Smooth muscle cell (in vitro differentiated cells): ENCODE data around the gene DICER1. TPM values are rescaled to one million over a fixed set of nuclear protein-coding genes. Genes with fewer than 3 reads are reported as not detected.

Experiments
- DNase-seq: peaks from one replicate; lab custom pipeline; 2025; ENCODE audit not compliant: unreplicated experiment; lab: John Stamatoyannopoulos, UW
- H2AFZ ChIP-seq: fragments of 200-600 bp; sonication (generic); 2 replicates; pipeline ENCODE4 v1.6.0; 2016; ENCODE audit warnings: antibody characterized with exemption, low read depth, mild to moderate bottlenecking
- H3F3A ChIP-seq: fragments of 200-600 bp; sonication (generic); 2 replicates; pipeline ENCODE4 v1.6.0; 2017; ENCODE audit warnings: antibody characterized with exemption, low read depth
- H3K27ac ChIP-seq: fragments of 200-600 bp; sonication (generic); 2 replicates; pipeline ENCODE4 v1.5.1; 2016; ENCODE audit warnings: low read depth, mild to moderate bottlenecking
- H3K27me3 ChIP-seq: fragments of 200-600 bp; sonication (generic); 2 replicates; pipeline ENCODE4 v1.6.1; 2016; ENCODE audit warnings: low read depth, mild to moderate bottlenecking
- H3K36me3 ChIP-seq: fragments of 200-600 bp; sonication (generic); 2 replicates; pipeline ENCODE4 v1.5.1; 2016; ENCODE audit warnings: low read depth
- H3K4me1 ChIP-seq: fragments of 200-600 bp; sonication (generic); 2 replicates; pipeline ENCODE4 v1.5.1; 2016; ENCODE audit warnings: low read depth
- H3K4me2 ChIP-seq: fragments of 200-600 bp; sonication (generic); 2 replicates; pipeline ENCODE4 v1.6.0; 2016; ENCODE audit warnings: mild to moderate bottlenecking
- H3K4me3 ChIP-seq: fragments of 200-600 bp; sonication (generic); 2 replicates; pipeline ENCODE4 v1.5.1; 2016; ENCODE audit warnings: mild to moderate bottlenecking
- H3K79me2 ChIP-seq: fragments of 200-600 bp; sonication (generic); 2 replicates; pipeline ENCODE4 v1.6.0; 2016; ENCODE audit warnings: low read depth, mild to moderate bottlenecking
- H3K9ac ChIP-seq: fragments of 200-600 bp; sonication (generic); 2 replicates; pipeline ENCODE4 v1.6.0; 2016; ENCODE audit warnings: low read depth
- H3K9me3 ChIP-seq: fragments of 200-600 bp; sonication (generic); replicated peaks from 2 replicates; pipeline ENCODE4 v1.5.1; 2016; ENCODE audit warnings: low read depth
- H4K20me1 ChIP-seq: fragments of 200-600 bp; sonication (generic); 2 replicates; pipeline ENCODE4 v1.6.0; 2016; ENCODE audit warnings: low read depth
- CTCF ChIP-seq: fragments of 200-600 bp; sonication (generic); IDR thresholded peaks from 2 replicates; pipeline ENCODE4 v1.5.1; 2017; ENCODE audit warnings: borderline replicate concordance, mild to moderate bottlenecking, antibody characterized with exemption; ENCODE audit not compliant: insufficient read depth, poor library complexity, severe bottlenecking
- WGBS: methylation state at CpG from one replicate; pipeline ENCODE4 v1.1.7; 2016; ENCODE audit warnings: low lambda C conversion rate; 5-methylcytosine and 5-hydroxymethylcytosine counted together
- polyA plus RNA-seq: library from polyadenylated mRNA; unstranded; fragments of >200 nt; fragmentation: Nextera tagmentation; extraction: Ambion mirVana; gene quantifications from 2 replicates; pipeline ENCODE4 v1.2.1, GENCODE V29; 2016
- total RNA-seq: library from RNA; depleted of rRNA; stranded (reverse); fragments of >200 nt; gene quantifications from 2 replicates; pipeline ENCODE4 v1.2.3, GENCODE V29; 2014

DICER1 gene
- total and polyA plus RNA-seq, 2 experiments from 2014 or later, result 17.3 to 67.5 TPM

DNA sequence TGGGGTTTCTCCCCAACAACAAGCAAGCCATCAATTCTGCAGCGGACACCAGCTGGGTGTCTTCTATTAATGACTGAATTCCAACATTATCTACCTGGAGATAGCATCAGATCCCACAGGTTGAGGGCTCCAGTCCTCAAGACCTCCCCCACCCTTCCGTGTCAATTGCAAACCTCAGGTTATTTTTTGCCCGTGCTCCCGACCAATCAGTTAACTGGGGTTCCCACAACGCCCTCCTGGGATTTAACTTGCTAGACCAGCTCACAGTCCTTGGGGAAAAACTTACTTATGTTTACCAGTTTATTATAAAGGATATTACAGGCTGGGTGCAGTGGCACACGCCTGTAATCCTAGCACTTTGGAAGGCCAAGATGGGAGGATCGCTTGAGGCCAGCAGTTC lies 9.7 kb downstream of the DICER1 start:
- no peaks in the 10 kb centered on the region for H3K27me3 ChIP-seq
- peaks cover 4% of the 10 kb centered on the region for H3K9me3 ChIP-seq
- H3K79me2 ChIP-seq, result peaks cover 100% of the 10 kb centered on the region
- no peaks in the 10 kb centered on the region for H3K36me3 ChIP-seq
- no peaks in the 10 kb centered on the region for H3K4me1 ChIP-seq
- DNase-seq, result no peak
- no peaks in the 10 kb centered on the region for H3F3A ChIP-seq
- 88% methylated on average over 7 of the region's 7 CpGs for WGBS
- TF ChIP-seq CTCF, result no peak
- no peak overlapping the region for H3K4me2 ChIP-seq
- H4K20me1 ChIP-seq, result peaks cover 92% of the 10 kb centered on the region
- no peak overlapping the region for H2AFZ ChIP-seq
- H3K9ac ChIP-seq, result no peak overlapping the region
- H3K27ac ChIP-seq, result no peak overlapping the region
- H3K4me3 ChIP-seq, result no peak overlapping the region

GRCh38 chr14:95146079-95146771 lies 11.1 kb downstream of the DICER1 start:
- Histone ChIP-seq H2AFZ (no peak overlapping the region), H3K4me1 (no peaks in the 10 kb centered on the region), H3K4me2 (no peak overlapping the region), H3K4me3 (no peak overlapping the region), H3K79me2 (peaks cover 99% of the 10 kb centered on the region), H3F3A (no peaks in the 10 kb centered on the region), H3K27me3 (no peaks in the 10 kb centered on the region), H3K36me3 (no peaks in the 10 kb centered on the region), H3K9ac (no peak overlapping the region), H3K27ac (no peak overlapping the region), H4K20me1 (peaks cover 92% of the 10 kb centered on the region), H3K9me3 (peaks cover 4% of the 10 kb centered on the region)
- no peak for DNase-seq
- no peak for TF ChIP-seq CTCF
- WGBS, result 90% methylated on average over 10 of the region's 10 CpGs

GRCh38 chr14:95144849-95145248 lies 12.5 kb downstream of the DICER1 start:
- H4K20me1 ChIP-seq, result peaks cover 91% of the 10 kb centered on the region
- H3K27me3 ChIP-seq, result no peaks in the 10 kb centered on the region
- no peak overlapping the region for H3K4me2 ChIP-seq
- H3F3A ChIP-seq, result no peaks in the 10 kb centered on the region
- H3K27ac ChIP-seq, result no peak overlapping the region
- peaks cover 99% of the 10 kb centered on the region for H3K79me2 ChIP-seq
- H3K9ac ChIP-seq, result no peak overlapping the region
- no peak for TF ChIP-seq CTCF
- H2AFZ ChIP-seq, result no peak overlapping the region
- WGBS, result 100% methylated on average over 2 of the region's 2 CpGs
- H3K9me3 ChIP-seq, result peaks cover 4% of the 10 kb centered on the region
- no peaks in the 10 kb centered on the region for H3K36me3 ChIP-seq
- H3K4me1 ChIP-seq, result peaks cover 8% of the 10 kb centered on the region
- H3K4me3 ChIP-seq, result no peak overlapping the region
- no peak for DNase-seq
